Loucy (cell line): ENCODE results near the gene CDS2.

Experiments
- CTCF ChIP-seq: fragments of 200-600 bp; sonication (generic); conservative IDR thresholded peaks from 2 replicates; pipeline ENCODE4 v1.5.1; 2014; ENCODE audit warnings: mild to moderate bottlenecking, antibody characterized with exemption, low read length
- EZH2phosphoT487 ChIP-seq: fragments of 200-600 bp; IDR thresholded peaks from 2 replicates; pipeline ENCODE4 v1.6.1; 2018; ENCODE audit warnings: antibody characterized with exemption, mild to moderate bottlenecking, moderate library complexity, borderline replicate concordance

DNA sequence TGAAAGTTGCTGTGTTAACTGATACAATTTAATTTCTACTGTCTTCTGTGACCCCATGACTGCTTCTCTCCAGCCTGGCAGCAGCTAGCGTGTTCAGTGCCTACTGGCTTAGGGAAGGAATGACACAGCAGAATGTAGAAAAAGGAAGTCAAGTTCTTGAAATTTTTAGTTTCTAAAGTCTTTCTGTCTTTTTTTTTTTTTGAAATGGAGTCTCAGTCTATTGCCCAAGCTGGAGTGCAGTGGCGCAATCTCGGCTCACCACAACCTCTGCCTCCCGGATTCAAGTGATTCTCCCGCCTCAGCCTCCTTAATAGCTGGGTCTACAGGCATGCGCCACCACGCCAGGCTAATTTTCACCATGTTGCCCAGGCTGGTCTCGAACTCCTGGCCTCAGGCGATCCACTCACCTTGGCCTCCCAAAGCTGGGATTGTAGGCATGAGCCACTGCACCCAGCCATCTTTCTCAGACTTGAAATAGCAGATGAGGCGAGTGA lies 46.4 kb upstream of the CDS2 start:
- TF ChIP-seq EZH2phosphoT487, result no peak
- no peak for TF ChIP-seq CTCF
